ENCODE measurements around the gene BCOR. TPM values are rescaled to one million over a fixed set of nuclear protein-coding genes. Genes with fewer than 3 reads are reported as not detected.

The BCOR gene
- total and polyA plus RNA-seq, 2 of the 4 experiments (the other 2 are of a cell fraction) = 7.5 to 9.0 TPM

GRCh38 chrX:40016749-40017148, 81.0 kb downstream of the BCOR start:
- Histone ChIP-seq H3K27me3 (ENCODE audit: control insufficient read depth, insufficient read depth, low read length) (no peaks in the 10 kb centered on the region; the same call in 1 of the 2 replicates), H3K4me1 (ENCODE audit: control insufficient read depth, insufficient read depth, low read length) (peaks cover 8% of the 10 kb centered on the region), H3K27ac (ENCODE audit: insufficient read depth, low read length) (no peak overlapping the region), H3K4ac (ENCODE audit: low read depth, low read length) (no peak overlapping the region), H4K91ac (ENCODE audit: insufficient read depth, low read depth, low read length) (no peak overlapping the region), H3K4me3 (ENCODE audit: insufficient read depth, low read depth, low read length) (no peak overlapping the region), H3K14ac (replicated peaks; ENCODE audit: low read depth, low read length) (no peak overlapping the region), H2BK15ac (ENCODE audit: low read depth, low read length) (no peak overlapping the region), H3K9me3 (ENCODE audit: control insufficient read depth, insufficient read depth, low read length) (peaks cover 4% of the 10 kb centered on the region), H3K9me1 (ENCODE audit: insufficient read depth, low read length) (peaks cover 2% of the 10 kb centered on the region; the same call in 1 of the 2 replicates), H4K8ac (ENCODE audit: low read depth in 2 of 2, low read length in 2 of 2) (no peak overlapping the region), H2AK5ac (ENCODE audit: low read depth, low read length) (no peak overlapping the region), H3K18ac (ENCODE audit: low read depth, low read length) (no peak overlapping the region), H2BK20ac (ENCODE audit: low read depth, low read length) (no peak overlapping the region), H2AFZ (replicated peaks; ENCODE audit: low read length, poor library complexity) (no peak overlapping the region), H2BK5ac (ENCODE audit: low read depth, low read length, poor library complexity, severe bottlenecking) (no peak overlapping the region), H4K20me1 (ENCODE audit: insufficient read depth, low read length) (no peaks in the 10 kb centered on the region), H3K56ac (ENCODE audit: extremely low read depth, insufficient read depth, low read length) (no peak overlapping the region), H3K23ac (ENCODE audit: low read depth, low read length) (no peak overlapping the region), H3K79me1 (ENCODE audit: low read depth in 1 of 2, low read length in 2 of 2) (no peaks in the 10 kb centered on the region), H2AK9ac (replicated peaks; ENCODE audit: low read depth, low read length, poor library complexity) (no peak overlapping the region), H2BK120ac (ENCODE audit: low read depth, low read length) (no peak overlapping the region), H3K4me2 (ENCODE audit: low read depth, low read length) (no peak overlapping the region), H3K36me3 (ENCODE audit: control insufficient read depth, insufficient read depth, low read length) (no peaks in the 10 kb centered on the region), H4K5ac (ENCODE audit: low read depth, low read length) (no peak overlapping the region), H3K9ac (ENCODE audit: low read depth, low read length) (no peak overlapping the region)
- intact Hi-C loops (cut with micrococcal nuclease) (no loop called here), dilution Hi-C loops (cut with HindIII; ENCODE audit: low sequenced_read_pairs, unreplicated experiment) (no loop called here), in situ Hi-C loops (cut with MboI; ENCODE audit: low sequenced_read_pairs) (no loop called here)
- BruUV-seq (replicated peaks) = no TSS peak
- POLR2A ChIA-PET (ENCODE audit: unreplicated experiment) = no interaction called here
- DNase-seq = no peak
- WGBS, 2 experiments (ENCODE audit: extremely low coverage in 2 of 2, insufficient read length in 1 of 2) = no CpG with 5 or more reads among the region's 2 CpGs
- CTCF ChIA-PET = no interaction called here
- TF ChIP-seq CTCF (conservative IDR thresholded peaks at IDR 0.05; ENCODE audit: low read depth, low read length) (no peak), NFE2L2 (IDR thresholded peaks at IDR 0.05; ENCODE audit: low read depth, low read length) (no peak), MXI1 (IDR thresholded peaks at IDR 0.05; ENCODE audit: borderline replicate concordance, low read depth, low read length) (no peak), RFX5 (IDR thresholded peaks at IDR 0.05; ENCODE audit: low read depth, low read length) (no peak), BHLHE40 (IDR thresholded peaks at IDR 0.05; ENCODE audit: low read depth, low read length) (no peak), MAZ (IDR thresholded peaks at IDR 0.05; ENCODE audit: borderline replicate concordance, low read depth, low read length) (no peak), ELK1 (IDR thresholded peaks at IDR 0.05; ENCODE audit: borderline replicate concordance, low read depth, low read length) (no peak), FOS (IDR thresholded peaks at IDR 0.05; ENCODE audit: low read depth, low read length) (no peak), POLR2A (IDR thresholded peaks at IDR 0.05; ENCODE audit: low read depth, low read length) (no peak), RCOR1 (IDR thresholded peaks at IDR 0.05; ENCODE audit: insufficient replicate concordance, low read length) (no peak), USF2 (IDR thresholded peaks at IDR 0.05; ENCODE audit: low read depth, low read length) (no peak), CHD1 (IDR thresholded peaks at IDR 0.05; ENCODE audit: low read depth, low read length) (no peak), CEBPB (IDR thresholded peaks at IDR 0.05; ENCODE audit: low read depth, low read length) (no peak), RAD21 (IDR thresholded peaks at IDR 0.05; ENCODE audit: low read length) (no peak), SMC3 (IDR thresholded peaks at IDR 0.05; ENCODE audit: low read depth, low read length) (no peak), MAFK (IDR thresholded peaks at IDR 0.05; ENCODE audit: low read depth, low read length) (no peak)
- no peak for ATAC-seq (ENCODE audit: low read depth)
